Mesenchymal stem cell (in vitro differentiated cells and primary cell): Measurements from ENCODE around the gene ADCK1.

Source experiments
- DNase-seq: peaks from one replicate; pipeline ENCODE4 v3.0.0-alpha.2; 2013
- H2AFZ ChIP-seq: one replicate; pipeline ENCODE4 v1.6.1; 2013; ENCODE audit warnings: low read depth, mild to moderate bottlenecking, control low read depth, inconsistent platforms, low read length, moderate library complexity
- H2AK5ac ChIP-seq: 2 replicates; pipeline ENCODE4 v1.6.1; 2013; ENCODE audit warnings: low read length, moderate library complexity, mild to moderate bottlenecking, inconsistent platforms; ENCODE audit not compliant: severe bottlenecking
- H2BK120ac ChIP-seq: one replicate; pipeline ENCODE4 v1.6.1; 2013; ENCODE audit warnings: low read depth, mild to moderate bottlenecking, inconsistent platforms, low read length, moderate library complexity
- H2BK12ac ChIP-seq, 2 experiments: one replicate each; pipeline ENCODE4 v1.6.1; 2013; ENCODE audit warnings: inconsistent platforms in 2 of 2, low read length in 2 of 2, mild to moderate bottlenecking in 2 of 2, moderate library complexity in 2 of 2, control low read depth in 1 of 2
- H2BK15ac ChIP-seq: one replicate; pipeline ENCODE4 v1.6.1; 2013; ENCODE audit warnings: mild to moderate bottlenecking, low read depth, inconsistent platforms; ENCODE audit not compliant: poor library complexity, severe bottlenecking
- H2BK5ac ChIP-seq: 2 replicates; pipeline ENCODE4 v1.6.1; 2013; ENCODE audit warnings: low read depth, mild to moderate bottlenecking, low read length, control low read depth, inconsistent platforms; ENCODE audit not compliant: poor library complexity, severe bottlenecking
- H3K14ac ChIP-seq, 2 experiments: one replicate each; pipeline ENCODE4 v1.6.1; 2013; ENCODE audit warnings: inconsistent platforms in 2 of 2, low read length in 2 of 2, control low read depth in 1 of 2, mild to moderate bottlenecking in 1 of 2, moderate library complexity in 1 of 2
- H3K18ac ChIP-seq, 2 experiments: one replicate each; pipeline ENCODE4 v1.6.1; 2013; ENCODE audit warnings: inconsistent platforms in 2 of 2, low read length in 2 of 2, control low read depth in 1 of 2, low read depth in 1 of 2, mild to moderate bottlenecking in 1 of 2
- H3K23ac ChIP-seq, 2 experiments: one replicate each; pipeline ENCODE4 v1.6.1; 2013; ENCODE audit warnings: inconsistent platforms in 2 of 2, low read length in 2 of 2, mild to moderate bottlenecking in 2 of 2, moderate library complexity in 2 of 2, control low read depth in 1 of 2
- H3K27ac ChIP-seq: 2 replicates; pipeline ENCODE4 v1.5.1; 2013; ENCODE audit warnings: mild to moderate bottlenecking, moderate library complexity, low read length, control low read depth, inconsistent platforms; ENCODE audit not compliant: poor library complexity, severe bottlenecking
- H3K27me3 ChIP-seq, 2 experiments: 2 replicates each; pipeline versions ENCODE4 v1.6.1 to v1.7.0; 2013; ENCODE audit warnings: low read length in 2 of 2, mild to moderate bottlenecking in 2 of 2, moderate library complexity in 2 of 2, control low read depth in 1 of 2, inconsistent platforms in 1 of 2; ENCODE audit not compliant: control insufficient read depth in 1 of 2, insufficient read depth in 1 of 2
- H3K36me3 ChIP-seq, 2 experiments: 2 replicates each; pipeline versions ENCODE4 v1.6.1 to v1.7.0; 2013; ENCODE audit warnings: low read length in 2 of 2, control low read depth in 1 of 2, inconsistent platforms in 1 of 2, low read depth in 1 of 2, mild to moderate bottlenecking in 1 of 2; ENCODE audit not compliant: insufficient read depth in 2 of 2, control insufficient read depth in 1 of 2
- H3K4ac ChIP-seq, 2 experiments: one replicate each; pipeline ENCODE4 v1.6.1; 2013; ENCODE audit warnings: inconsistent platforms in 2 of 2, low read length in 2 of 2, mild to moderate bottlenecking in 2 of 2, moderate library complexity in 2 of 2, control low read depth in 1 of 2, low read depth in 1 of 2
- H3K4me1 ChIP-seq: 2 replicates; pipeline ENCODE4 v1.6.1; 2013; ENCODE audit warnings: low read depth, low read length, control low read depth; ENCODE audit not compliant: control insufficient read depth, insufficient read depth
- H3K4me2 ChIP-seq: 2 replicates; pipeline ENCODE4 v1.6.1; 2013; ENCODE audit warnings: low read length, mild to moderate bottlenecking, inconsistent platforms; ENCODE audit not compliant: poor library complexity, severe bottlenecking
- H3K4me3 ChIP-seq, 2 experiments: 2 replicates each; pipeline versions ENCODE4 v1.5.1 to v1.7.0; 2013; ENCODE audit warnings: low read length in 2 of 2, mild to moderate bottlenecking in 2 of 2, control low read depth in 1 of 2, low read depth in 1 of 2; ENCODE audit not compliant: insufficient read depth in 1 of 2
- H3K79me1 ChIP-seq: replicated peaks from 2 replicates; pipeline ENCODE4 v1.6.1; 2013; ENCODE audit warnings: mild to moderate bottlenecking, control low read depth, low read length, inconsistent platforms; ENCODE audit not compliant: poor library complexity, severe bottlenecking
- H3K9ac ChIP-seq: 2 replicates; pipeline ENCODE4 v1.7.0; 2013; ENCODE audit warnings: mild to moderate bottlenecking, low read length, moderate library complexity
- H3K9me3 ChIP-seq: 2 replicates; pipeline ENCODE4 v1.7.0; 2013; ENCODE audit warnings: mild to moderate bottlenecking, low read length; ENCODE audit not compliant: control insufficient read depth
- H4K8ac ChIP-seq: one replicate; pipeline ENCODE4 v1.6.1; 2013; ENCODE audit warnings: inconsistent platforms, mild to moderate bottlenecking, low read length, moderate library complexity
- H4K91ac ChIP-seq: one replicate; pipeline ENCODE4 v1.6.1; 2013; ENCODE audit warnings: mild to moderate bottlenecking, low read length, inconsistent platforms
- WGBS: methylation state at CpG from one replicate; pipeline ENCODE4 v1.1.7; 2013; ENCODE audit warnings: mixed read lengths; 5-methylcytosine and 5-hydroxymethylcytosine counted together

Gene ADCK1

GRCh38 chr14:77830692-77831091 lies 30.8 kb downstream of the ADCK1 start:
- H2BK12ac ChIP-seq, result no peak overlapping the region
- H3K18ac ChIP-seq, result no peak overlapping the region
- no peak overlapping the region for H3K4me3 ChIP-seq
- H2BK5ac ChIP-seq, result no peak overlapping the region
- H3K4me1 ChIP-seq, result no peaks in the 10 kb centered on the region
- no peak overlapping the region for H3K4ac ChIP-seq
- H4K91ac ChIP-seq, result no peak overlapping the region
- peaks cover 19 to 20% of the 10 kb centered on the region in 2 experiments for H3K36me3 ChIP-seq
- no peak overlapping the region for H4K8ac ChIP-seq
- WGBS, result 93% methylated on average over 1 of the region's 2 CpGs
- no peak overlapping the region for H3K4me2 ChIP-seq
- no peak overlapping the region for H2AFZ ChIP-seq
- no peak overlapping the region for H3K23ac ChIP-seq
- H3K27ac ChIP-seq, result no peak overlapping the region
- H3K27me3 ChIP-seq, result no peaks in the 10 kb centered on the region
- no peak overlapping the region for H2BK15ac ChIP-seq
- H2BK120ac ChIP-seq, result no peak overlapping the region
- no peak overlapping the region for H2AK5ac ChIP-seq
- DNase-seq, result no peak
- H3K9ac ChIP-seq, result no peak overlapping the region
- peaks cover 3% of the 10 kb centered on the region for H3K79me1 ChIP-seq
- H3K14ac ChIP-seq, result no peak overlapping the region
- H3K9me3 ChIP-seq, result no peaks in the 10 kb centered on the region

GRCh38 chr14:77832297-77832696 lies 32.4 kb downstream of the ADCK1 start:
- Histone ChIP-seq H3K36me3 (peaks cover 13 to 14% of the 10 kb centered on the region in 2 experiments), H3K4me2 (no peak overlapping the region), H3K4me1 (no peaks in the 10 kb centered on the region), H3K4ac (no peak overlapping the region), H2BK120ac (no peak overlapping the region), H3K27me3 (no peaks in the 10 kb centered on the region), H2AFZ (no peak overlapping the region), H3K9me3 (no peaks in the 10 kb centered on the region), H2BK15ac (no peak overlapping the region), H2AK5ac (no peak overlapping the region), H3K18ac (no peak overlapping the region), H2BK12ac (no peak overlapping the region), H3K79me1 (no peaks in the 10 kb centered on the region), H3K4me3 (no peak overlapping the region), H4K91ac (no peak overlapping the region), H3K14ac (no peak overlapping the region), H3K27ac (no peak overlapping the region), H3K23ac (no peak overlapping the region), H2BK5ac (no peak overlapping the region), H4K8ac (no peak overlapping the region), H3K9ac (no peak overlapping the region)
- WGBS, result 57% methylated on average over 2 of the region's 3 CpGs
- DNase-seq, result no peak

GRCh38 chr14:77837926-77838325 lies 38.0 kb downstream of the ADCK1 start:
- H3K4me2 ChIP-seq, result no peak overlapping the region
- H3K9ac ChIP-seq, result no peak overlapping the region
- no peak overlapping the region for H2AFZ ChIP-seq
- H4K91ac ChIP-seq, result no peak overlapping the region
- no peak overlapping the region for H2BK12ac ChIP-seq
- no peak overlapping the region for H2BK120ac ChIP-seq
- no peak overlapping the region for H3K27ac ChIP-seq
- H3K4me1 ChIP-seq, result peaks cover 4% of the 10 kb centered on the region
- H2AK5ac ChIP-seq, result no peak overlapping the region
- H4K8ac ChIP-seq, result no peak overlapping the region
- no peaks in the 10 kb centered on the region for H3K27me3 ChIP-seq
- no peak overlapping the region for H3K23ac ChIP-seq
- no peak overlapping the region for H2BK15ac ChIP-seq
- DNase-seq, result no peak
- no peaks in the 10 kb centered on the region for H3K79me1 ChIP-seq
- no peak overlapping the region for H3K4ac ChIP-seq
- no peak overlapping the region for H3K18ac ChIP-seq
- 88% methylated on average over 5 of the region's 7 CpGs for WGBS
- H3K36me3 ChIP-seq, result peaks cover 3 to 5% of the 10 kb centered on the region in 2 experiments
- H3K14ac ChIP-seq, result no peak overlapping the region
- no peak overlapping the region for H2BK5ac ChIP-seq
- no peak overlapping the region for H3K4me3 ChIP-seq
- H3K9me3 ChIP-seq, result no peaks in the 10 kb centered on the region

GRCh38 chr14:77838831-77839511 lies 39.1 kb downstream of the ADCK1 start:
- Histone ChIP-seq H3K27ac (no peak overlapping the region), H3K4me1 (peaks cover 4% of the 10 kb centered on the region), H4K91ac (no peak overlapping the region), H2BK5ac (no peak overlapping the region), H3K4me2 (no peak overlapping the region), H3K4me3 (no peak overlapping the region), H3K23ac (no peak overlapping the region), H3K36me3 (peaks cover under 1 to 5% of the 10 kb centered on the region in 2 experiments), H4K8ac (no peak overlapping the region), H2AFZ (no peak overlapping the region), H3K9me3 (no peaks in the 10 kb centered on the region), H3K79me1 (no peaks in the 10 kb centered on the region), H3K4ac (no peak overlapping the region), H3K27me3 (no peaks in the 10 kb centered on the region), H3K18ac (no peak overlapping the region), H3K9ac (no peak overlapping the region), H3K14ac (peak overlapping the region in 1 of 2 experiments; percentile 39), H2BK12ac (no peak overlapping the region), H2BK15ac (no peak overlapping the region), H2AK5ac (no peak overlapping the region), H2BK120ac (no peak overlapping the region)
- WGBS, result 73% methylated on average over 8 of the region's 8 CpGs
- DNase-seq, result peak; percentile 1
